ENCODE measurements around the gene DCAKD.

The DCAKD gene

DNA sequence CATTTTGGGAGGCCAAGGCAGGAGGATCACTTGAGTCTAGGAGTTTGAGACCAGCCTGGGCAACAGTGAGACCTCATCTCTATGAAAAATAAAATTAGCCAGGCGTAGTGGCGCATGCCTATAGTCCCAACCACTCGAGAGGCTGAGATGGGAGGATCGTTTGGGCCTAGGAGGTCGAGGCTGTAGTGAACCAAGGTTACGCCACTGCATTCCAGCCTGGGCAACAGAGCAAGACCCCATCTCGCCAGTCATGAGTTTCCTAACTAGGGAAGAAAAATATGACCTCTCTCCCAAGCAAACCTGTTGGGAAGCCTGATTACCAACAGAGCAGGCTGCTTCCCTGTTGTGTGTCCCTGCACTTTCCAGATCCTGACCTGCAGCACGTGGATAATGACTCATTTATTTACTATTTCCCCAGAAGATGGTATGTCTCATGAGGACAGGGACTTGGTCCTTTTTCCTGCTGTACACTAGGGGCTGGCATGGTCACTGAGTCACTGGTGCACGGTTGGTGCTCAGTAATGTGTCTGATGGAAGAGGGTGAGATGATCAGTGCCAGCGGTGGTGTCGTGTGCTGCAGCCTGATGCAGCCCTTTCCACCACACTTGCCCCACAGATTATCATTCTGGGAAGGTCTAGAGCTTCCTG, 40.5 kb upstream of the DCAKD start:
- no peak overlapping the region for H3K14ac ChIP-seq (ENCODE audit: low read length)
- H2AFZ ChIP-seq (ENCODE audit: low read length), result no peak overlapping the region
- WGBS, 2 donors (ENCODE audit: extremely low coverage in 2 of 2, insufficient read length in 2 of 2, insufficient replicate concordance in 1 of 2), result no CpG with 5 or more reads among the region's 11 CpGs
- H3K4ac ChIP-seq (ENCODE audit: low read length), result no peak overlapping the region
- H3K9me3 ChIP-seq (replicated peaks in 1 of 2; ENCODE audit: control insufficient read depth in 2 of 2, insufficient read depth in 1 of 2, low read depth in 1 of 2, low read length in 2 of 2), result peaks cover 0 to 2% of the 10 kb centered on the region in 2 donors
- no peak for DNase-seq (ENCODE audit: low spot score)
- H2BK12ac ChIP-seq (ENCODE audit: low read length), result no peak overlapping the region
- H2BK120ac ChIP-seq (ENCODE audit: low read depth, low read length), result no peak overlapping the region
- no peak overlapping the region for H3K4me3 ChIP-seq (ENCODE audit: low read length in 2 of 2)
- H4K91ac ChIP-seq (ENCODE audit: low read depth, low read length, poor library complexity), result no peak overlapping the region
- no peak overlapping the region for H3K27ac ChIP-seq (replicated peaks; ENCODE audit: low read length)
- no peak overlapping the region for H3K4me2 ChIP-seq (ENCODE audit: insufficient read depth, low read length, poor library complexity, severe bottlenecking)
- H2BK5ac ChIP-seq (ENCODE audit: low read length), result no peak overlapping the region
- no peak overlapping the region for H3K23ac ChIP-seq (ENCODE audit: low read depth, low read length, poor library complexity)
- H3K27me3 ChIP-seq (ENCODE audit: control insufficient read depth in 3 of 3, insufficient read depth in 3 of 3, low read depth in 1 of 3, low read length in 3 of 3), result no peaks in the 10 kb centered on the region
- peaks cover 49 to 95% of the 10 kb centered on the region in 2 donors for H3K36me3 ChIP-seq (replicated peaks in 1 of 2; ENCODE audit: control insufficient read depth in 2 of 2, insufficient read depth in 2 of 2, low read length in 2 of 2)
- no peak overlapping the region for H2BK15ac ChIP-seq (ENCODE audit: low read length)
- H3K9ac ChIP-seq (ENCODE audit: low read depth, low read length, poor library complexity), result no peak overlapping the region
- H3K18ac ChIP-seq (ENCODE audit: low read length), result no peak overlapping the region
- H3K79me1 ChIP-seq (ENCODE audit: low read depth, low read length), result no peaks in the 10 kb centered on the region
- H4K8ac ChIP-seq (ENCODE audit: low read depth, low read length), result no peak overlapping the region
- no peak overlapping the region for H2AK5ac ChIP-seq (ENCODE audit: low read depth, low read length)
- no peaks in the 10 kb centered on the region for H3K4me1 ChIP-seq (ENCODE audit: control insufficient read depth in 2 of 2, insufficient read depth in 1 of 2, low read depth in 1 of 2, low read length in 2 of 2)

DNA sequence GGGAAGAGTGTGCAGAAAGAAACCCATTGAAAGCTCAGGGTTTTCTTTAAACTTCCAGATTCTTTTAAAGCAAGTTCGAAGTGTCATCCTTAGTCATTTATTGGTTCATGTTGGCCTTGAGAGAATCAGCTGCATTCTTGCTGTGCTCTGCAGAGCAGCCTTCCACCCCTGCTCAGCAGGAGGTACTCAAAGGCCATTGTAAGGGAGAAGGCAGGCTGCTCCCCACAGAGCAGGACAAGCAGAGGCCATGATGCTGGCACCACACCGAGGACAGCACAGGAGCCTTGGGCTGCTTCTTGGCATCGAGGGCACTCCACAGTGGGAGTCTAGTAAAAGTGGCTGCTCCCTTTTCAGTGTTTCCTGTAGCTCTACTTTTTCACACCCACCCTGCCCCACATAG, 39.3 kb upstream of the DCAKD start:
- H3K36me3 ChIP-seq (replicated peaks in 1 of 2; ENCODE audit: control insufficient read depth in 2 of 2, insufficient read depth in 2 of 2, low read length in 2 of 2), result peaks cover 40 to 93% of the 10 kb centered on the region in 2 donors
- no peak for DNase-seq (ENCODE audit: low spot score)
- H2AFZ ChIP-seq (ENCODE audit: low read length), result no peak overlapping the region
- no peak overlapping the region for H2BK120ac ChIP-seq (ENCODE audit: low read depth, low read length)
- H3K4me2 ChIP-seq (ENCODE audit: insufficient read depth, low read length, poor library complexity, severe bottlenecking), result no peak overlapping the region
- no peak overlapping the region for H3K18ac ChIP-seq (ENCODE audit: low read length)
- H3K9me3 ChIP-seq (replicated peaks in 1 of 2; ENCODE audit: control insufficient read depth in 2 of 2, insufficient read depth in 1 of 2, low read depth in 1 of 2, low read length in 2 of 2), result peaks cover 0 to 2% of the 10 kb centered on the region in 2 donors
- H3K4me1 ChIP-seq (ENCODE audit: control insufficient read depth in 2 of 2, insufficient read depth in 1 of 2, low read depth in 1 of 2, low read length in 2 of 2), result no peaks in the 10 kb centered on the region
- no peak overlapping the region for H3K4me3 ChIP-seq (ENCODE audit: low read length in 2 of 2)
- H3K4ac ChIP-seq (ENCODE audit: low read length), result no peak overlapping the region
- H4K8ac ChIP-seq (ENCODE audit: low read depth, low read length), result no peak overlapping the region
- H2BK12ac ChIP-seq (ENCODE audit: low read length), result no peak overlapping the region
- no peak overlapping the region for H3K14ac ChIP-seq (ENCODE audit: low read length)
- no peak overlapping the region for H4K91ac ChIP-seq (ENCODE audit: low read depth, low read length, poor library complexity)
- H3K27ac ChIP-seq (replicated peaks; ENCODE audit: low read length), result no peak overlapping the region
- no peak overlapping the region for H3K23ac ChIP-seq (ENCODE audit: low read depth, low read length, poor library complexity)
- no peaks in the 10 kb centered on the region for H3K27me3 ChIP-seq (ENCODE audit: control insufficient read depth in 3 of 3, insufficient read depth in 3 of 3, low read depth in 1 of 3, low read length in 3 of 3)
- peak overlapping the region; percentile 17 for H3K9ac ChIP-seq (ENCODE audit: low read depth, low read length, poor library complexity)
- H2BK15ac ChIP-seq (ENCODE audit: low read length), result no peak overlapping the region
- H2BK5ac ChIP-seq (ENCODE audit: low read length), result no peak overlapping the region
- no peak overlapping the region for H2AK5ac ChIP-seq (ENCODE audit: low read depth, low read length)
- WGBS, 2 donors (ENCODE audit: extremely low coverage in 2 of 2, insufficient read length in 2 of 2, insufficient replicate concordance in 1 of 2), result no CpG with 5 or more reads among the region's 3 CpGs
- no peaks in the 10 kb centered on the region for H3K79me1 ChIP-seq (ENCODE audit: low read depth, low read length)

DNA sequence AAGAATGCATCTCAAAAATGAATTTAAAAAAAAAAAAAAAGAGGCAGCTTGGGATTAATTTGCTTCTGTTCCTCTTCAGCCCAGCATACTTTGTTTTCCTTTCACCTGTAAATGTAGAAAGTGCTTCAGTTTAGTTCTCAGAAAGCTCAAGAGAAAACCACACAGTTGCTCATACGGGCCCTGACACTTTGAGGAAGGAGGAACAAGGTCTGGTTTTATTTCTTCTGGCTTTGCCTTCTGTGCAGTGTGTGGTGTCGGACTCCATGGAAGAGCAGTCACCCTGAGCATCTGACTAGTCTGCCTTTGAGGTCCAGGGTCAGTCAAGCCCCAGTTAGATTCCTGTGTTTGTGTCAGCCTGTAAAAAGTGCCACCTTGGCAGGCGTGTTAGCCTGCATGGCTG, 37.3 kb upstream of the DCAKD start:
- Histone ChIP-seq H2BK5ac (ENCODE audit: low read length) (no peak overlapping the region), H3K23ac (ENCODE audit: low read depth, low read length, poor library complexity) (no peak overlapping the region), H2AK5ac (ENCODE audit: low read depth, low read length) (no peak overlapping the region), H3K18ac (ENCODE audit: low read length) (no peak overlapping the region), H2BK15ac (ENCODE audit: low read length) (no peak overlapping the region), H2BK120ac (ENCODE audit: low read depth, low read length) (no peak overlapping the region), H3K9ac (ENCODE audit: low read depth, low read length, poor library complexity) (no peak overlapping the region), H3K27ac (replicated peaks; ENCODE audit: low read length) (no peak overlapping the region), H3K4me1 (ENCODE audit: control insufficient read depth in 2 of 2, insufficient read depth in 1 of 2, low read depth in 1 of 2, low read length in 2 of 2) (no peaks in the 10 kb centered on the region), H2BK12ac (ENCODE audit: low read length) (no peak overlapping the region), H2AFZ (ENCODE audit: low read length) (no peak overlapping the region), H4K91ac (ENCODE audit: low read depth, low read length, poor library complexity) (no peak overlapping the region), H3K9me3 (replicated peaks in 1 of 2; ENCODE audit: control insufficient read depth in 2 of 2, insufficient read depth in 1 of 2, low read depth in 1 of 2, low read length in 2 of 2) (peaks cover 0 to 2% of the 10 kb centered on the region in 2 donors), H3K4me3 (ENCODE audit: low read length in 2 of 2) (no peak overlapping the region), H3K14ac (ENCODE audit: low read length) (no peak overlapping the region), H3K79me1 (ENCODE audit: low read depth, low read length) (no peaks in the 10 kb centered on the region), H3K4ac (ENCODE audit: low read length) (no peak overlapping the region), H4K8ac (ENCODE audit: low read depth, low read length) (no peak overlapping the region), H3K27me3 (ENCODE audit: control insufficient read depth in 3 of 3, insufficient read depth in 3 of 3, low read depth in 1 of 3, low read length in 3 of 3) (no peaks in the 10 kb centered on the region), H3K36me3 (replicated peaks in 1 of 2; ENCODE audit: control insufficient read depth in 2 of 2, insufficient read depth in 2 of 2, low read length in 2 of 2) (peaks cover 37 to 92% of the 10 kb centered on the region in 2 donors), H3K4me2 (ENCODE audit: insufficient read depth, low read length, poor library complexity, severe bottlenecking) (no peak overlapping the region)
- WGBS, 2 donors (ENCODE audit: extremely low coverage in 2 of 2, insufficient read length in 2 of 2, insufficient replicate concordance in 1 of 2), result no CpG with 5 or more reads among the region's 3 CpGs
- no peak for DNase-seq (ENCODE audit: low spot score)

DNA sequence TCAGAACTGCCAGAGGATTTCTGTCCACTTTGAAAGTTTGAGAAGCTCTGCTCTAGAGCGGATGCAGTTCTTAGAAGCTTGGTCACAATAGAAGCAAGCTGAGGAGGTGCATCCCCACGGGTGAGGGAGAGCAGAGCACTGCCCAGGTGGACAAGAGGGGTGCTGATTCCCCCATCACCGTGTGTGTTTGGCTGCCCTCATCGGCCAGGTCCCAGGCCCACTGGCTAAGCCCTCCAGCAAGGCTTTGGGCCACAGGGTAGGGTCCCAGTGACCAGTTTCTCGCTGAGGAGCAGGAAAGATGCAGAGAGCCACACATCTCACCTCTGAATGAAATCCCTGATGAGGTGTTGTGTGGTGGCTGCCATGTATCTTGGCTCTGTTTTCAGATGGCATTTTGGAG, 36.5 kb upstream of the DCAKD start:
- Histone ChIP-seq H3K4me1 (ENCODE audit: control insufficient read depth in 2 of 2, insufficient read depth in 1 of 2, low read depth in 1 of 2, low read length in 2 of 2) (no peaks in the 10 kb centered on the region), H4K8ac (ENCODE audit: low read depth, low read length) (no peak overlapping the region), H3K4ac (ENCODE audit: low read length) (no peak overlapping the region), H3K36me3 (replicated peaks in 1 of 2; ENCODE audit: control insufficient read depth in 2 of 2, insufficient read depth in 2 of 2, low read length in 2 of 2) (peaks cover 33 to 92% of the 10 kb centered on the region in 2 donors), H4K91ac (ENCODE audit: low read depth, low read length, poor library complexity) (no peak overlapping the region), H2AFZ (ENCODE audit: low read length) (no peak overlapping the region), H3K18ac (ENCODE audit: low read length) (no peak overlapping the region), H3K4me2 (ENCODE audit: insufficient read depth, low read length, poor library complexity, severe bottlenecking) (no peak overlapping the region), H3K4me3 (ENCODE audit: low read length in 2 of 2) (peak overlapping the region in 1 of 2 donors; percentile 63), H3K9me3 (replicated peaks in 1 of 2; ENCODE audit: control insufficient read depth in 2 of 2, insufficient read depth in 1 of 2, low read depth in 1 of 2, low read length in 2 of 2) (peaks cover 0 to 2% of the 10 kb centered on the region in 2 donors), H2BK12ac (ENCODE audit: low read length) (no peak overlapping the region), H2BK5ac (ENCODE audit: low read length) (no peak overlapping the region), H3K9ac (ENCODE audit: low read depth, low read length, poor library complexity) (no peak overlapping the region), H3K79me1 (ENCODE audit: low read depth, low read length) (no peaks in the 10 kb centered on the region), H2BK120ac (ENCODE audit: low read depth, low read length) (no peak overlapping the region), H3K14ac (ENCODE audit: low read length) (no peak overlapping the region), H2BK15ac (ENCODE audit: low read length) (no peak overlapping the region), H3K27ac (replicated peaks; ENCODE audit: low read length) (no peak overlapping the region), H2AK5ac (ENCODE audit: low read depth, low read length) (no peak overlapping the region), H3K23ac (ENCODE audit: low read depth, low read length, poor library complexity) (no peak overlapping the region), H3K27me3 (ENCODE audit: control insufficient read depth in 3 of 3, insufficient read depth in 3 of 3, low read depth in 1 of 3, low read length in 3 of 3) (no peaks in the 10 kb centered on the region)
- no CpG with 5 or more reads among the region's 5 CpGs for WGBS, 2 donors (ENCODE audit: extremely low coverage in 2 of 2, insufficient read length in 2 of 2, insufficient replicate concordance in 1 of 2)
- no peak for DNase-seq (ENCODE audit: low spot score)

Measured in neuronal stem cell (in vitro differentiated cells).